HG03135 (cell line): Measurements from ENCODE around the gene RPL36.

Experiments used
- ATAC-seq: cut with Tn5 transposase; IDR thresholded peaks from one replicate; pipeline ENCODE4 v1.9.1; 2021; ENCODE audit warnings: mild to moderate bottlenecking, moderate library complexity; ENCODE audit not compliant: unreplicated experiment

The RPL36 gene

DNA sequence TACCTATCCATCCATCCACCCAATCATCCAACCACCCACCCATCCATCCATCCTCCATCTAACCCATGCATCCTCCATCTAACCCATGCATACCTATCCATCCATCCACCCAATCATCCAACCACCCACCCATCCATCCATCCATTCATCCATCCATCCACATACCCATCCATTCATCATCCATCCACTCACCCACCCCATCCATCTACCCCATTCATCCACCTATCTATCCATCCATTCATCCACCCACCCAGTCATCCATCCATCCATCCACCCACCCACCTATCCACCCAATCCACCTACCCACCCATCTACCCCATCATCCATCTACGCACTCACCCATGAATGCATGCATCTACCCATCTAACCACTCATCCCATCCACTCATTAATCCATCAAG, 16.3 kb upstream of the RPL36 start:
- no peak for ATAC-seq

DNA sequence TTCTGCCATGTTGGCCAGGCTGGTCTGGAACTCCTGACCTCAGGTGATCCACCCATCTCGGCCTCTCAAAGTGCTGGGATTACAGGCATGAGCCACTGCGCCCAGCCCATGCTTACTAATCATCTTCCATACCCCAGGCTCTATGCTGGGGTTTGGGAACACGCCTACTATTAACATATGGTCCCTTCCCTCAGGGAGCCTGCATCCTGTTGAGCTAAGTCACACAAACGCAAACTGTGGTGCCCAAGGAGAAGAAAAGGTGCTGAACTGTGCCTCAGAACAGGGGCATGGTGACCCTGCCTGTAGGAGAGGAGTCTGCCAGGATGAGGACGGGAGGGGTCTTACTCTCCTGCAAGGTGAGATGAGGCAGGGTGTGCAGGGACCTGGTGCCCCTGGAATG, 15.4 kb upstream of the RPL36 start:
- ATAC-seq: no peak

DNA sequence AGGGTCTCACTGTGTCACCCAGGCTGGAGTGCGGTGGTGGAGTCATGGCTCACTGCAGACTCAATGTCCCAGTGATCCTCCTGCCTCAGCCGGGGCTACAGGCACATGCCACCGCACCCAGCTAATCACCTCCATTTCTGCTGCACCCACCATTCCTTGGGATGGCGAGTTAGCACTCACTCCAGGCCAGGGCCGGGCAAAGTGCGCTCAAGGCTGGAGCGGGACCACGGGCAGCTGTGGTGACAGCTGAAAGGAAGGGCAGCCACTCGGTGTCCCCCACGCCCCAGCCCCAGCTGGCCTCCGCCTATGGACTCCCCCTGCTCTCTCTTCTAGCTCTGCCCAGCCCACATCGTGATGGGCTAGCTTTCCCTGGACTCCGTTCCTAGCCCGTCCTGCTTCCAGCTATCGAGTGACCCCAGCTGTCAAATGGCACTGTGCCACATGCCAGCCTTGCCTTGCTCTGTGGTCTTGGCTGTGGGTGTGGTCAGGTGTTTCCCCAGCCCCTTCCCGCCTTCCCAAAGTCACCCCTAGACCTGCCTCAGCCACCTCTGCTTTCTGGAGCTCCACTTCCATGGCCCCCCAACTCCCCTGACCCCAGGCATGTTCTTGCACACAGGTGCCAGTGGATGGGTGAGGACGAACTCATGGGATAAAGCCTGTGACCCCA, 13.9 kb upstream of the RPL36 start:
- ATAC-seq: no peak

DNA sequence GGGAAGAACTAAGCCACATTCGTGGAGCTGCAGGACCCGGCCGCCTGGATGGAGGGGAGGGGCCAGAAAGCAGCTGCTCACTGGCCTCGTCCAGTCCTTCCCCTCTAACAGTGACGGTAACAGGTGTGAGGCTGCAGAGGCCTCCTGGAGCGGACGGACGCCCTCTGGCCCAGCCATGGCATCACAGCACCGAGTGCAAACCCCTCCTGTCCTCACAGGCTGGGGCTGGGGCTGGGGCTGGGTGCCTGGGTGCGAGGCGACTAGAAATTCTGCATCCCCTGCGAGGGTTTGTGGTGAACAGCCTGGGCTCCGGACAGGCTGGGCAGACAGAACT, 13.4 kb upstream of the RPL36 start:
- no peak for ATAC-seq

DNA sequence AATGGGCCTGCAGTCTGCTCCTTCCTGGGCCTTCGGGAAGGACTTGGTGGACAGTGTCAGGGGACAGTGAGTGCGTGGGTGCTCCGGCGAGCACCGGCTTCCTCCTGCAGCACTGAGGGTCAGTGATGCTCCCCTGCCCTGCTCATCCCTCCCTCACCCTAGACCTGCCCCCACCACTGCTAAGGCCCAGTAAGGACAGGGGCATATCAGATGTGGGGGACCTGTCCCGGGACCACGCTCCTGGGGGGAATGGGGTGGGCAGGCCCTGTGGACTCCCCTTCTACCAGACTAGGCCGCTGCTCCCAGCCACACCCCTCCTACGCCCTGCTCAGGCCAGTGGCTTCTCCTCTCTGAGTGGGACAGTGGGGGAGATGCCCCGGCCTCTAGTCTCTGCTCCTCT, 13.0 kb upstream of the RPL36 start:
- no peak for ATAC-seq

DNA sequence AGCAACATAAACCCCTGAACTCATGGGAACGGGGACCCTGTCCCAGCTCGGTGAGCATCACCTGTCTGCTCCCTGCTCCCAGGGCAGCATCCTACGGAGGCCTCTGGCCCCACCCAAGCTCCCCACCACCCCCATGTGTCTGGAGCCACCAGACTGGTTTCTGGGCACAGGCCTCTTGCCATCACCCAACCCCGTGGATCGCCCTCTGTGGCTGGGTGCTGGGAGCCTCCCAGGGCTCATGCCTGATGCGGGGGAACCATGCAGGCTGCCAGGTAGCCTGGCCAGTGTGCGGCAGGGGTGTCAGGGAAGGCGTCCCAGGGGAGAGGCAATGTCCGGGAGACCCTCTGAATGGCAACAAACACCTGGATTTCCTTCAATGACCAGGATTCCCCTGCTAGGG, 12.5 kb upstream of the RPL36 start:
- ATAC-seq: no peak

DNA sequence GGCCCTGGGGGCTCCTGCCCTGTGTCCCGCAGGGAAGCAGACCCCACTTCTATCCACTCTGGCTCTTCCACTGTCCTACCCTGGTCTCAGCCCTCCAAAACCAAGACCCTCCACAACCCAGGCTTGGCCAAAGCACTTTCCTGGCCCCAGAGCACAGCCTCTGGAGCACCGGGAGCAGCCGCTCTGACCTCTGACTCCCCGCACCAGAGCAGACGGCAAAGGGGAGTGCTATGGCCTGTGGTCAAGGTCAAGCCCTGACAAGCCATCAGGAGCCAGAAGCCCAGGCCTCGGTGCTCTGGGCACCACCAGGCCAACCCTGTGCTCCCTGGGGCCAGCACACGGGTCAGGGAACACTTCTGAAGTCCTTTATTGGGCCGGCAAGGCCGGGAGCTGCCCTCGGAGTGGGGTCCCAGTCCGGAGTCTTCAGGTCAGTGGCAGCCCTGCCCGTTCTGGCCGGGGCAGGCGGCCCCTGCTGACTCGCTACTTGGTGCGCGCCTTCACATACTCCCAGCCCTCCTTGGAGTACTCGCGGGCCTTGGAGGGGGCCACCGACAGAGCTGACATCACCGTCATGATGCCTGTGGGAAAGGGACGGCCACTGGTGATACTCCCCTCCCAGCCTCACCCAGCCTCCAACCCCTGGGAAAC, 11.9 kb upstream of the RPL36 start:
- ATAC-seq: no peak

DNA sequence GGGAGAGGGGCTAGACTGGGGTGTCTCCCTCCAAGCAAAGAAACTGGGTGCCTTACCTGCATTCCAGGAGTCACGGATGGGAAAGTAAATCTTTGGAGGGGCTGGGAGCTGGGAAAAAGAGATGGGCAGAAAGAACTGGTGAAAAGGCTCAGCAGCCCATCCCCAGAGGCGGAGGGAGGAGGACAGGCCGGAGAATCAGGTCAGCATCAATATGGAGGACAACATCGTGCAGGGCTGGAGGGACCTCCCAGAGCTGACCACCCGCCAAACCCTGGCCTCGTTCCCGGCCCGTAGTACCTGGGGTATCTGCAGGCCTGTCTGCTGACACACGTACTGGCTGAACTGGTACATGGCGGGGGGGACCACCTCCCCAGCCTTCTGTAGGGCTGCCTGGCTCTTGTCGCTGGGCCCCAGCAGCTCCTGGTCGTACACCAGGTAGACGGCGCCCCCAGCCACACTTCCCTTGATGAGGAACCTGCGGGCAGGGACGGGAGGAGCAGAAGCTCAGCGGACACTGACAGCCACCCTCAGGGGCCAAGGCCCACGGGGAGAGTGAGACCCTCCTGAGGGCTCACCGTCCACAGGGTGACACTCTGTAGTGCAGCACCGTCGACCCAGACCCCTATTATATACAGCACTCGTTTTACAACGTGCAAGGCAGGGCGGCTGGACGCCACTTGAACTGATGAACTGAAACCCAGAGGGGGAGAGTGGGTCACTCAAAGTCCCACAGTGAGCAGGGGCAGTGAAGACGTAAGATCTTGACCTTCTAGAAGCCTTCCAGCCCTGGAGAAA, 10.6 kb upstream of the RPL36 start:
- no peak for ATAC-seq

DNA sequence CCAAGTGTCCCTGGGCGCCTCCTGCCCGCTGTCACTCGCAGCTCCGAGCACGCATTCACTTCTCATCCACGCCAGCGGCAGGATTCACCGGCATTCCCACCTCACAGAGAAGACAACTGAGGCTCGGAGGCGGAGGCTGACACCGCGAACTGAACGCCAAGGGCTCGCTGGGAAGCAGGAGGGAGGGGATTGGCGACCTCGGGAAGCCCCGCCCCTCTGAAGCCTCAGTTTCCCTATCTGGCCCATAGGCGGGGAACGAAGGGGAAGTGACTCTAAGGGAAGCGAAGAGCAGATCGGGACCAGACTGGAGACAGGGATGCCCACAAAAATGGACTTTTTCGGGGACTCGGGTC, 10.0 kb upstream of the RPL36 start:
- no peak for ATAC-seq

DNA sequence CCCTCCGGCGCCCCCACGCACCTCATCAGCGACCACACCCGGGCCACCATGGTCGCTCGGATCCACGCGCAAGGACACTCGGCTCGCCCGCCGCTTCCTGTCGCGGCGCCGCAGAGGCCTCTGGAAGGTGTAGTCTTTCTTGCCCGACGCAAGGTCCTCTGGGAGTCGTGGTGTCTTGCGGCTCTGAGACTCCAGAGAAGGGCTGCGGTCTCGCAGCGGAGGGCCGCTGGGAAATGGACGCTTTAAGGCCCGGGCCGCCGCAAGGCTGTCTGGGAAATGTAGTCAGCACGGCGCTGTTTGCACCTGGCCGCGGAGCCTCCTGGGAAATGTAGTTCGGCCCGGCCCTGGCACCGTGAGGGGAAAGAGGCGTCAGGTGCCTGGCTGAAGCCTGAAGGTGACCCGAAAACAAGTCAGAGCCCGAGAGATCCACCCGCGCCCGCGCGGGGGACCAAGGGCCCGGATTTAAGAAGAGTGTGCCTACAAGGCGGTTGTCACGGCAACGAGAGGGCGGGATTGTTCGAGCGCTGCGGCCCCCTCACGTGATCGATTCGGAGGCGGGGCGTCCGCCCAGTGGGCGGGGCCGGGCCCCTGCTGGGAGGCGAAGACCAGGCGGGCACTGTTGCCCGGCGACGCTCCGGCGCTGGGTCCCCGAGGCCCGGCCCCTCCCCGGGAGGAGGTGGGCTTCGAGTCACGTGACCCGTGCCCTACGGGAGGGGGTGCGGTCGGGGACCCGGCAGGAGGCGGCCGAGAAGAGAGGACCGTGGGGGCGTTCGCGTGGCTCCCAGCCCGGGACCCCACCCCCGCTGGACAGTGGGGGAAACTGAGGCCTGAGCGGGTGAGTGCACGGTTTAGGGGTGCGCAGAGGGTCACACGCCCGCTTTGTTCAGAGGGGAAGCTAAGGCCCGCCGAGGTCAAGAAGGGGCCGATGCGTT, 9.4 kb upstream of the RPL36 start, which contains the start of the genes HSD11B1L and MICOS13:
TSS of gene HSD11B1L (plus strand) at position 591 of the 932 bp plus-strand sequence. CDS start 3,806 bp downstream, outside the sequence.
TSS of gene MICOS13 (minus strand) at position 80 of the 932 bp plus-strand sequence. CDS start at position 50, 30 bp downstream.
- ATAC-seq: peak; percentile 88

DNA sequence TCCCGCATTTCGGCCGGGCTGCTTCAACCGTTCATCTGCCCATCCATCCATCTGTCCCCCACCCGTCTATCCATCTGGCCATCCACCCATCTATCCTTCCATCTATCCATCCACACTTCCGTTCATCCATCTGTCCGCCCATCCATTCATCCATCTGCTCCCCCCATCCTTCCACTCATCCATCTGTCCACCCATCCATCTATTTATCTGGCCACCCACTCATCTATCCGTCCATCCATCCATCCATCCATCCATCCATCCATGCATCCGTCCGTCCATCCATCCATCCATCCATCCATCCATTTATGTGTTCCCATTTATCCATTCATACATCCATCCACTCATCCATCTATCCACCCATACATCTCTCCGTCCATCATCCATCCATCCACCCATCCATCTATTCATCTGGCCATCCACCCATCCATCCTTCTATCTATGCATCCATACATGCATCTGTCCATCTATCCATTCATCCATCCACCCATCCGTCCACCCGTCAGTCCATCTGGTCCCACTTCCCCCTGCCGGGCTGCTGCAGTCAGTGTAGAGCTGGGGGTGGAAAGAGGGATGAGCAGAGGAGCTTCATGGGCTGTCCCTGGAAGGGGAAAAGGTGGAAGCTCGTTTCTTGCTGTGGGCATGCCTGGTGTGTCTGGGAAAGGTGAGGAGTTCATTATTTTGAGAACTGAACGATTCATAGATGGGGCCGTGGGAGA, 8.5 kb upstream of the RPL36 start:
- no peak for ATAC-seq

DNA sequence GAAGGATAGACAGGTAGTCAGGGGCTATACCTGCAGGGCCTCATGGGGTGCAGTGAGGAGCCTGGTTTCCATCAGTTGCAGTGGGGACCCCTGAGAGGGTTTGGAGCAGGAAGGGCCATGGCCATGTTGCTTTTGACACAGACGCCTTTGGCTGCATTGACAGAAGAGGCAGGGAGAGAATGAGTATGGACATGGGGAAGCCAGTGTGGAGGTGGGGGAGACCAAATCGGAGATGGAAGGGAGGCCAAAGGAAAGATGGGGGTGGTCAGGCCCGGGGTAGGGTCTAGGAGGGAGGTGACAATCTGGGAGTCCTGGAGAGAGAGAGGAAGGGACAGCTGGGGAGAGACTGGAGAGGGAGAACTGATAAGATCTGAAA, 8.0 kb upstream of the RPL36 start:
- ATAC-seq: no peak

DNA sequence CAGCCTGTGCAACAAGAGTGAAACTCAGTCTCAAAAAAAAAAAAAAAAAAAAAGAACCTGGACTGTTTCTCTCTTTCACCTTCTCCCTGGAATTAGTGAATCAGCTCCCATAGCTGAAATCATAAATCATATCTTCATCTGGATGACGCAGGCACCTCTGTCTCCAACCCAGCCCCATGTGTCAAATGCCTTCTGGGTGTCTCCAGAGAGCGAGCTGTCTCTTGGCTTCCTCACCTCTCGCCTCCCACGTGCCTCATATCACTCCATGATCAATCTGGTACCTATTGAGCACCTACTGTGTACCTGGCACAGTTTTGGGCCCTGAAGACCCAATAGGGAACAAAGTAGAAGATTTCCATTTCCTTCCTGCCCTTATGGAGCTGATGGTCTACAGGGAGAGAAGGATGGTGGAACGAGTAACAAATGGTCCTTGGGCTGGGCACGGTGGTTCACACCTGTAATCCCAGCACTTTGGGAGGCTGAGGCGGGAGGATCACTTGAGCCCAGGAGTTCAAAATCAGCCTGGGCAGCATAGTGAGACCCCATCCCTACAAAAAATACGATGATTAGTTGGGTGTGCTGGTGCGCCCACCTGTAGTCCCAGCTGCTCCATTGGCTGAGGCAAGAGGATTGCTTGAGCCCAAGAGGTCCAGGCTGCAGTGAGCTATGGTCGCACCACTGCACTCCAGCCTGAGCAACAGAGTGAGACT, 6.8 kb upstream of the RPL36 start:
- no peak for ATAC-seq

DNA sequence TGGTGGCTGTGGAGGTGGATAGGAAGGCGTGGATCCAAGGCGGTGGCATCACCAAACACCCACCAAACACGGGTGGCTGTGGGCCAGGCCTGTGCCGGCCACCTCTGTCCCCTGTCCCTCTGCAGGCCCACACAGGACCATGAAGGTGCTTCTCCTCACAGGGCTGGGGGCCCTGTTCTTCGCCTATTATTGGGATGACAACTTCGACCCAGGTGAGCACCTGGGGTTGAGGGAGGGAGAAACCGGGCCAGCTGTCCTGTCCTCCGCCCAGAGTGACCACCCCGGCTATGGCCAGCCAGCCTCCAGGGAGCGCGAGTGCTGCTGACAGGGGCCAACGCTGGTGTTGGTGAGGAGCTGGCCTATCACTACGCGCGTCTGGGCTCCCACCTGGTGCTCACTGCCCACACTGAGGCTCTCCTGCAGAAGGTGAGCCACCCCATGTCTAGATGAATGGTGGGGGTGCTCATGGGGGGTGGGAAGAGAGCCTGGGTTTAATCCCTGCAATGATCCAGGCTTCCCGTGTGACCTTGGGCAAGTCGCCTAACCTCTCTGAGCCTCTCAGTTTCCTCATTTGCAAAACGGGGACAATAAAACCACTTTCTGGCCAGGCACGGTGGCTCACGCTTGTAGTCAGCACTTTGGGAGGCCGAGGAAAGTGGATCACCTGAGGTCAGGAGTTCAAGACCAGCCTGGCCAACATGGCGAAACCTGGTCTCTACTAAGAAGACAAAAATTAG, 5.2 kb upstream of the RPL36 start:
- no peak for ATAC-seq

DNA sequence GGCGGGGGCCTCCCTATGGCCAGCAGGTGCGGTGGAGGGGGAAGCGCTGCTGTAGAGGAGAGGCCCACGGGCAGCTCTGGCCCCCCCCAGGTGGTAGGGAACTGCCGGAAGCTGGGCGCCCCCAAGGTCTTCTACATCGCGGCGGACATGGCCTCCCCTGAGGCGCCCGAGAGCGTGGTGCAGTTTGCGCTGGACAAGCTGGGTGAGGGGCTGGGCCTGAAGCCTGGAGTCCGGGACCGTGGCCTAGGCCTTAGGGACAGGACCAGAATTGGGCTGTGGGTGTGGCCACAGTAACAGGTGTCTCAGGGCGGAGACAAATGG, 3.8 kb upstream of the RPL36 start:
- ATAC-seq: no peak

DNA sequence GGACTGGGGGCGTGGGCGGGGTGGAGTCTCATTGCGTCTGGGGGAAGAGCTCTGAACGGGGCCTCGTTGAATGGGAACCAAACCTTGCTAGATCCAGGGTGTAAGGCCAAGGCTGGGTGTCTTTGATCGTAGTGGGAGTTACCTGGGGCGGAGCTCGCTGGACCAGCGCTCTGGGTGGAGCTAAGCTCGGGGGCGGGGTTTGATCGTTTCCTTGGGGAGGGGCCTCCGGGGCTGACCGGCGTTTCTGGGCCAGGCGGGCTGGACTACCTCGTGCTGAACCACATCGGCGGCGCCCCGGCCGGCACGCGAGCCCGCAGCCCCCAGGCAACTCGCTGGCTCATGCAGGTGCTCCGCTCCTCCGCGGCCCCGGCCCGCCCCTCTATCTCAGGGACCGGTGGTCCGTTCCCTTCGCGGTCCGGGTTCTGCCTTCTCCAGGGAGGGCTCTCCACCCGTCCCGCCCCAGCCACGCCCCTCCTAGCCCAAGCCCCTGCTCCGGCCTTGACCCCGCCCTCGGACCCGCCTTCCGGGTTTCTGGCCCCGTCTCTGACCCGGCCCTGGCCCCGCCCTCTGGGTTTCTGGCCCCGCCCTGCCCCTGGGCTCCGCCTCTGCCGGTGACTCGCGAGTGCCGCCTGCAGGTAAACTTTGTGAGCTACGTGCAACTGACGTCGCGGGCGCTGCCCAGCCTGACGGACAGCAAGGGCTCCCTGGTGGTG, 3.3 kb upstream of the RPL36 start:
- peak; percentile 47 for ATAC-seq

DNA sequence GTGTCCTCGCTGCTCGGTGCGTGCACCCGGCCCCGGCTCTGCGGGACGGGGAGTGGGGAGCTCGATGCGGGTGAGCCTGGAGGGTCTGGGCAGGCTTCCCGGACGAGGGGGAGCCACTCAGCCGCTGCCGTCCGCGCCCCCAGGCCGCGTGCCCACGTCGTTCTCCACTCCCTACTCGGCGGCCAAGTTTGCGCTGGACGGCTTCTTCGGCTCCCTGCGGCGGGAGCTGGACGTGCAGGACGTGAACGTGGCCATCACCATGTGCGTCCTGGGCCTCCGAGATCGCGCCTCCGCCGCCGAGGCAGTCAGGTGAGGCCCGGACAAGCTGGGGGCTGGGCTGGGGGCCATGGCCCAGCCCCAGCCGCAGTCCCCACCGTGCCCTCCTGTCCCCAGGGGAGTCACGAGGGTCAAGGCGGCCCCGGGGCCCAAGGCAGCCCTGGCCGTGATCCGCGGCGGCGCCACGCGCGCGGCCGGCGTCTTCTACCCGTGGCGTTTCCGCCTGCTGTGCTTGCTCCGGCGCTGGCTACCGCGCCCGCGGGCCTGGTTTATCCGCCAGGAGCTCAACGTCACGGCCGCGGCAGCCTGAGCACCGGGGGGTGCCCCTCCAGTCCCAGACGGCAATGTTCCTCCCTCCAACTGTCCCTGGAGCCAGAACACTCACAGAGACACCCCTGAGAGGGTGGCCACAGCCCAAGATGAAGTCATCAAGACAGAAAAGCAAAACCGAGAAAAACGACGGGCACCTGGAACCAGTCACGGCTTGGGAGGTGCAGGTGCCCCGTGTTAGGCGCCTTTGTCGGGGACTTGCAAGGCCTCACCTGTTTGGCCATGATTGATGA, 2.5 kb upstream of the RPL36 start:
- no peak for ATAC-seq
